Measurements from ENCODE around the gene S1PR5.

DNA sequence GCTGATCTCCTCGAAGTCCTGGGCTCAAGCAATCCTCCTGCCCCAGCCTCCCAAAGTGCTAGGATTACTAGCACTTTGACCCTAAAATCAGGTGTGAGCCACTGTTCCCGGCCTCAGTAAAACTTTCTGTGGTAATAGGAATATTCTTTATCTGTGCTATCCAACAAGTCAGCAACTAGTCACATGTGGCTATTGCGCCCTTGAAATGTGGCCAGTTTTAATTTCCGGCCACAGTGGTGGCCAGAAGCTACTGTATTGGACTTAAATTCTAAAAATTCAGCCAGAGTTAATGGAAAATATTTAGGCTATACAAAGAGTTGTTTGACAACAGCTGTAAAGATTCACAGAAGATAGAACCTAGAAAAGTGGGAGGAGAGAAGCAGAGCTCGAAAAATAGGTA is 44.1 kb downstream of the S1PR5 start:
- TF ChIP-seq, protein P1, sequence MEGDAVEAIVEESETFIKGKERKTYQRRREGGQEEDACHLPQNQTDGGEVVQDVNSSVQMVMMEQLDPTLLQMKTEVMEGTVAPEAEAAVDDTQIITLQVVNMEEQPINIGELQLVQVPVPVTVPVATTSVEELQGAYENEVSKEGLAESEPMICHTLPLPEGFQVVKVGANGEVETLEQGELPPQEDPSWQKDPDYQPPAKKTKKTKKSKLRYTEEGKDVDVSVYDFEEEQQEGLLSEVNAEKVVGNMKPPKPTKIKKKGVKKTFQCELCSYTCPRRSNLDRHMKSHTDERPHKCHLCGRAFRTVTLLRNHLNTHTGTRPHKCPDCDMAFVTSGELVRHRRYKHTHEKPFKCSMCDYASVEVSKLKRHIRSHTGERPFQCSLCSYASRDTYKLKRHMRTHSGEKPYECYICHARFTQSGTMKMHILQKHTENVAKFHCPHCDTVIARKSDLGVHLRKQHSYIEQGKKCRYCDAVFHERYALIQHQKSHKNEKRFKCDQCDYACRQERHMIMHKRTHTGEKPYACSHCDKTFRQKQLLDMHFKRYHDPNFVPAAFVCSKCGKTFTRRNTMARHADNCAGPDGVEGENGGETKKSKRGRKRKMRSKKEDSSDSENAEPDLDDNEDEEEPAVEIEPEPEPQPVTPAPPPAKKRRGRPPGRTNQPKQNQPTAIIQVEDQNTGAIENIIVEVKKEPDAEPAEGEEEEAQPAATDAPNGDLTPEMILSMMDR (IDR thresholded peaks at IDR 0.05; ENCODE audit: low read depth, low read length, missing input control), result no peak
- TF ChIP-seq, protein P2, sequence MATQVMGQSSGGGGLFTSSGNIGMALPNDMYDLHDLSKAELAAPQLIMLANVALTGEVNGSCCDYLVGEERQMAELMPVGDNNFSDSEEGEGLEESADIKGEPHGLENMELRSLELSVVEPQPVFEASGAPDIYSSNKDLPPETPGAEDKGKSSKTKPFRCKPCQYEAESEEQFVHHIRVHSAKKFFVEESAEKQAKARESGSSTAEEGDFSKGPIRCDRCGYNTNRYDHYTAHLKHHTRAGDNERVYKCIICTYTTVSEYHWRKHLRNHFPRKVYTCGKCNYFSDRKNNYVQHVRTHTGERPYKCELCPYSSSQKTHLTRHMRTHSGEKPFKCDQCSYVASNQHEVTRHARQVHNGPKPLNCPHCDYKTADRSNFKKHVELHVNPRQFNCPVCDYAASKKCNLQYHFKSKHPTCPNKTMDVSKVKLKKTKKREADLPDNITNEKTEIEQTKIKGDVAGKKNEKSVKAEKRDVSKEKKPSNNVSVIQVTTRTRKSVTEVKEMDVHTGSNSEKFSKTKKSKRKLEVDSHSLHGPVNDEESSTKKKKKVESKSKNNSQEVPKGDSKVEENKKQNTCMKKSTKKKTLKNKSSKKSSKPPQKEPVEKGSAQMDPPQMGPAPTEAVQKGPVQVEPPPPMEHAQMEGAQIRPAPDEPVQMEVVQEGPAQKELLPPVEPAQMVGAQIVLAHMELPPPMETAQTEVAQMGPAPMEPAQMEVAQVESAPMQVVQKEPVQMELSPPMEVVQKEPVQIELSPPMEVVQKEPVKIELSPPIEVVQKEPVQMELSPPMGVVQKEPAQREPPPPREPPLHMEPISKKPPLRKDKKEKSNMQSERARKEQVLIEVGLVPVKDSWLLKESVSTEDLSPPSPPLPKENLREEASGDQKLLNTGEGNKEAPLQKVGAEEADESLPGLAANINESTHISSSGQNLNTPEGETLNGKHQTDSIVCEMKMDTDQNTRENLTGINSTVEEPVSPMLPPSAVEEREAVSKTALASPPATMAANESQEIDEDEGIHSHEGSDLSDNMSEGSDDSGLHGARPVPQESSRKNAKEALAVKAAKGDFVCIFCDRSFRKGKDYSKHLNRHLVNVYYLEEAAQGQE (IDR thresholded peaks at IDR 0.05), result no peak

All from liver (tissue), 2 donors.